T-cell (primary cell): Measurements from ENCODE around the gene AKAP12. TPM values are rescaled to one million over a fixed set of nuclear protein-coding genes. Genes with fewer than 3 reads are reported as not detected.
"Not testable (repeated sequence)": the region's sequence is repeated elsewhere in the genome, so short reads cannot be mapped to it uniquely, and the experiment has no call there.

ENCODE experiments used
- ATAC-seq, 4 experiments: fragments of 200-7000 bp in 3 of 4; fragments of 150-1000 bp in 1 of 4; cut with Tn5 transposase; replicated peaks in 1 of 4; 1 replicate in 3 of 4; 2 replicates in 1 of 4; pipeline ENCODE4 v1.10.0; 2021; ENCODE audit warnings: moderate library complexity in 3 of 4, mild to moderate bottlenecking in 2 of 4, moderate number of reproducible peaks in 1 of 4
- CTCF ChIA-PET, 2 donors: fragments of 300-600 bp; sonication (Branson Sonifier 250); formaldehyde crosslinking; loops; one replicate each; lab custom pipeline; 2022; ENCODE audit warnings: antibody characterized with exemption in 2 of 2; lab: Charles Lee
- POLR2A ChIA-PET, 2 donors: fragments of 300-600 bp; sonication (Branson Sonifier 250); formaldehyde crosslinking; loops; one replicate each; lab custom pipeline; 2022; ENCODE audit warnings: antibody characterized with exemption in 2 of 2; lab: Charles Lee
- DNase-seq, 35 experiments: peaks; one replicate each; pipeline versions ENCODE4 v3.0.0 to v3.0.0-alpha.2; 2013 to 2023
- H3K27ac ChIP-seq: one replicate; pipeline ENCODE4 v1.5.1; 2013; ENCODE audit warnings: low read length
- H3K27me3 ChIP-seq, 2 experiments: replicated peaks in 1 of 2; 1 replicate in 1 of 2; 2 replicates in 1 of 2; pipeline versions ENCODE4 v1.6.1 to v1.7.0; 2013; ENCODE audit warnings: low read length in 1 of 2, mixed read lengths in 1 of 2; ENCODE audit not compliant: control insufficient read depth in 2 of 2, insufficient read depth in 2 of 2; ENCODE audit errors: extremely low read depth in 1 of 2
- H3K36me3 ChIP-seq, 2 donors: 1 replicate in 1 of 2; 2 replicates in 1 of 2; pipeline versions ENCODE4 v1.6.1 to v1.7.0; 2013; ENCODE audit warnings: low read length in 1 of 2; ENCODE audit not compliant: control insufficient read depth in 2 of 2, insufficient read depth in 1 of 2; ENCODE audit errors: extremely low read depth in 1 of 2
- H3K4me1 ChIP-seq, 2 experiments: 1 replicate in 1 of 2; 2 replicates in 1 of 2; pipeline versions ENCODE4 v1.6.1 to v1.7.0; 2013; ENCODE audit warnings: low read length in 2 of 2, mixed read lengths in 1 of 2; ENCODE audit not compliant: insufficient read depth in 2 of 2, control insufficient read depth in 1 of 2; ENCODE audit errors: extremely low read depth in 1 of 2
- H3K4me3 ChIP-seq, 2 donors: 1 replicate in 1 of 2; 2 replicates in 1 of 2; pipeline versions ENCODE4 v1.5.1 to v1.7.0; 2013; ENCODE audit warnings: mild to moderate bottlenecking in 2 of 2, low read length in 1 of 2, moderate library complexity in 1 of 2; ENCODE audit not compliant: control insufficient read depth in 1 of 2; ENCODE audit errors: extremely low read depth in 1 of 2
- H3K9me3 ChIP-seq: 2 replicates; pipeline ENCODE4 v1.7.0; 2013
- H3K27ac Mint-ChIP-seq, 2 donors: one replicate each; pipeline ENCODE4 v1.8.0; 2020 to 2021; ENCODE audit warnings: mild to moderate bottlenecking in 2 of 2, mixed read lengths in 2 of 2
- H3K27me3 Mint-ChIP-seq, 2 donors: one replicate each; pipeline ENCODE4 v1.8.0; 2021 to 2022; ENCODE audit warnings: mixed read lengths in 2 of 2
- H3K36me3 Mint-ChIP-seq: one replicate; pipeline ENCODE4 v1.8.0; 2021; ENCODE audit warnings: mixed read lengths
- H3K4me1 Mint-ChIP-seq, 3 donors: one replicate each; pipeline ENCODE4 v1.8.0; 2020 to 2022; ENCODE audit warnings: mixed read lengths in 3 of 3, mild to moderate bottlenecking in 1 of 3
- H3K4me3 Mint-ChIP-seq, 3 donors: one replicate each; pipeline ENCODE4 v1.8.0; 2020 to 2022; ENCODE audit warnings: mild to moderate bottlenecking in 3 of 3, mixed read lengths in 3 of 3, moderate library complexity in 3 of 3
- H3K9me3 Mint-ChIP-seq, 3 donors: one replicate each; pipeline ENCODE4 v1.8.0; 2020 to 2022; ENCODE audit warnings: mixed read lengths in 3 of 3
- WGBS: methylation state at CpG from one replicate; pipeline ENCODE4 v1.1.5; 2013; ENCODE audit warnings: missing lambda C conversion rate; ENCODE audit not compliant: insufficient coverage; 5-methylcytosine and 5-hydroxymethylcytosine counted together
- total RNA-seq, 35 experiments: library from RNA in 6 of 35; stranded (reverse) in 6 of 35; fragments of 120-200 nt in 1 of 35; gene quantifications; one replicate each; pipeline versions ENCODE4 v1.2.1 to v1.2.4 and lab custom pipeline; 2013 to 2026

AKAP12 gene
- total RNA-seq, 5 donors from 2014 or later (not counting 1 experiment from before 2014, with no cell fraction given) = 0.16 to 1.8 (median 1.2) TPM

- Mint-ChIP-seq H3K36me3 (peaks cover 10% of the 10 kb centered on the region), H3K4me1 (peaks cover 69 to 73% (median 72%) of the 10 kb centered on the region in 3 donors)
- H3K27me3 ChIP-seq, H3K4me3 Mint-ChIP-seq, H3K9me3 ChIP-seq, H3K27ac Mint-ChIP-seq, H3K27ac ChIP-seq, H3K9me3 Mint-ChIP-seq, H3K4me3 ChIP-seq, ATAC-seq, DNase-seq, H3K27me3 Mint-ChIP-seq: not testable (repeated sequence)
- Histone ChIP-seq H3K4me1 (peaks cover 23 to 42% of the 10 kb centered on the region in 2 experiments), H3K36me3 (peaks cover 0 to 13% of the 10 kb centered on the region in 2 donors)
- CTCF ChIA-PET = interaction anchor here in 1 of 2 donors (0.6 to 1.3 kb wide), 2 partner anchors 69 to 90 kb away, joined by 3 to 6 read pairs; partner anchors contain the start of gene RMND1
- no CpG with 5 or more reads among the region's 9 CpGs for WGBS
- POLR2A ChIA-PET = interaction anchor here (0.6 to 0.7 kb wide), 2 partner anchors 8 to 12 kb away, joined by 4 read pairs; no protein-coding TSS in a partner anchor
Measured at GRCh38 chr6:151382631-151383030, 142.9 kb downstream of the AKAP12 start.

DNA sequence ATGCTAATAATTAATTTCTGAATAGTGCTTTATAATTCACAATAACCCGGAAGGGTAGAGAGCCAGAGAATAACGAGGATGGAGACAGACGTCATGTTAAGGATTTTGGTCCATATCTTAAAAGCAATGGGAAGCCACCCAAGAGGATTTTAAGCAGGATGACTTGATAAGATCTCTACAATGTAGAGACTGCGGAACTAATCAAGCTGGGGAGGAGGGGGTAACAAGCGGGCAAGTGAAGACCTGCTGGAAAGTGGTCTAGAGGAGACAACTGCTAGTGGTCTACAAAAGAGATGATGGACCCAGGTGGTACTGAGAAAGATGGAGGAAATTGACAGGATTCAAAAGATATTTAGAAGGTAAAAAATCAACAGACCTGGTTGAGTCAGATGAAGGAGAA, 144.4 kb downstream of the AKAP12 start:
- Mint-ChIP-seq H3K27ac (peak overlapping the region; percentile 50 to 77), H3K36me3 (peaks cover 10% of the 10 kb centered on the region), H3K9me3 (no peaks in the 10 kb centered on the region), H3K27me3 (no peaks in the 10 kb centered on the region), H3K4me3 (peak overlapping the region in 1 of 3 donors; percentile 56), H3K4me1 (peaks cover 62 to 72% (median 71%) of the 10 kb centered on the region in 3 donors)
- Histone ChIP-seq H3K9me3 (no peaks in the 10 kb centered on the region), H3K27me3 (no peaks in the 10 kb centered on the region), H3K36me3 (peaks cover 0 to 13% of the 10 kb centered on the region in 2 donors), H3K4me3 (no peak overlapping the region), H3K27ac (no peak overlapping the region), H3K4me1 (peaks cover 27 to 48% of the 10 kb centered on the region in 2 experiments)
- ChIA-PET CTCF (no interaction called here), POLR2A (no interaction called here)
- no peak for ATAC-seq
- WGBS = 100% methylated on average over 2 of the region's 5 CpGs
- no peak for DNase-seq

GRCh38 chr6:151385177-151385576, 145.4 kb downstream of the AKAP12 start:
- ChIA-PET POLR2A (interaction anchor here (0.6 to 1.4 kb wide), 2 partner anchors 9 to 627 kb away, joined by 5 read pairs; no protein-coding TSS in a partner anchor), CTCF (interaction anchor here in 1 of 2 donors (1.0 kb wide), 1 partner anchor 15 kb away, joined by 4 read pairs; no protein-coding TSS in a partner anchor)
- peaks cover 27 to 43% of the 10 kb centered on the region in 2 experiments for H3K4me1 ChIP-seq
- H3K36me3 ChIP-seq = peaks cover 0 to 13% of the 10 kb centered on the region in 2 donors
- no peaks in the 10 kb centered on the region for H3K27me3 Mint-ChIP-seq
- peak overlapping the region in 2 of 3 donors; percentile 13 to 56 for H3K4me3 Mint-ChIP-seq
- H3K4me1 Mint-ChIP-seq = peaks cover 54 to 69% (median 66%) of the 10 kb centered on the region in 3 donors
- no CpG with 5 or more reads among the region's 1 CpG for WGBS
- peak overlapping the region; percentile 50 to 77 for H3K27ac Mint-ChIP-seq
- H3K9me3 Mint-ChIP-seq = no peaks in the 10 kb centered on the region
- peaks cover 10% of the 10 kb centered on the region for H3K36me3 Mint-ChIP-seq
- H3K27me3 ChIP-seq = no peaks in the 10 kb centered on the region
- ATAC-seq (no peak), DNase-seq (peak in 1 of 35 experiments; percentile 42)
- no peak overlapping the region for H3K27ac ChIP-seq
- no peaks in the 10 kb centered on the region for H3K9me3 ChIP-seq
- H3K4me3 ChIP-seq = no peak overlapping the region

GRCh38 chr6:151387175-151387970, 147.6 kb downstream of the AKAP12 start:
- Mint-ChIP-seq H3K4me1 (peaks cover 43 to 59% (median 54%) of the 10 kb centered on the region in 3 donors), H3K27me3 (no peaks in the 10 kb centered on the region), H3K27ac (peak overlapping the region; percentile 68 to 80), H3K9me3 (no peaks in the 10 kb centered on the region), H3K36me3 (peaks cover 10% of the 10 kb centered on the region), H3K4me3 (no peak overlapping the region)
- DNase-seq (no peak), ATAC-seq (no peak)
- Histone ChIP-seq H3K4me3 (no peak overlapping the region), H3K36me3 (peaks cover 0 to 13% of the 10 kb centered on the region in 2 donors), H3K9me3 (no peaks in the 10 kb centered on the region), H3K4me1 (peaks cover 25 to 26% of the 10 kb centered on the region in 2 experiments), H3K27ac (peak overlapping the region; percentile 91), H3K27me3 (no peaks in the 10 kb centered on the region)
- ChIA-PET CTCF (interaction anchor here in 1 of 2 donors (1.5 kb wide), 1 partner anchor 9 kb away, joined by 5 read pairs; no protein-coding TSS in a partner anchor), POLR2A (no interaction called here)
- WGBS = 72% methylated on average over 6 of the region's 11 CpGs

GRCh38 chr6:151388236-151388635, 148.5 kb downstream of the AKAP12 start:
- no CpG with 5 or more reads among the region's 2 CpGs for WGBS
- peaks cover 0 to 13% of the 10 kb centered on the region in 2 donors for H3K36me3 ChIP-seq
- Mint-ChIP-seq H3K4me3 (peak overlapping the region; percentile 31 to 92 (median 39)), H3K27me3 (no peaks in the 10 kb centered on the region), H3K9me3 (no peaks in the 10 kb centered on the region), H3K27ac (peak overlapping the region; percentile 85 to 95), H3K36me3 (peaks cover 10% of the 10 kb centered on the region), H3K4me1 (peaks cover 52 to 68% (median 63%) of the 10 kb centered on the region in 3 donors)
- H3K4me1 ChIP-seq = peaks cover 29 to 34% of the 10 kb centered on the region in 2 experiments
- H3K4me3 ChIP-seq = peak overlapping the region in 1 of 2 donors; percentile 15
- ChIA-PET CTCF (interaction anchor here in 1 of 2 donors (1.5 kb wide), 1 partner anchor 10 kb away, joined by 5 read pairs; no protein-coding TSS in a partner anchor), POLR2A (interaction anchor here in 1 of 2 donors (0.6 kb wide), 1 partner anchor 13 kb away, joined by 8 read pairs; no protein-coding TSS in a partner anchor)
- H3K9me3 ChIP-seq = no peaks in the 10 kb centered on the region
- no peaks in the 10 kb centered on the region for H3K27me3 ChIP-seq
- DNase-seq (no peak), ATAC-seq (no peak)
- H3K27ac ChIP-seq = peak overlapping the region; percentile 91
